Measurements from ENCODE around the gene FXYD4. TPM values are rescaled to one million over a fixed set of nuclear protein-coding genes. Genes with fewer than 3 reads are reported as not detected.

The FXYD4 gene
- total and polyA plus RNA-seq, 4 donors: 0.65 to 3.9 (median 2.9) TPM; not detected in 1

GRCh38 chr10:43377424-43377883, 6.0 kb downstream of the FXYD4 start:
- H3K9ac ChIP-seq (ENCODE audit: insufficient read depth in 1 of 2, low read length in 2 of 2): no peak overlapping the region
- 71 to 87% methylated on average over 13 of the region's 13 CpGs for WGBS, 2 donors
- no peak overlapping the region for H3K4me3 ChIP-seq
- no peaks in the 10 kb centered on the region for H3K4me1 ChIP-seq (ENCODE audit: control insufficient read depth in 5 of 5, insufficient read depth in 5 of 5, low read length in 5 of 5)
- ATAC-seq (ENCODE audit: insufficient read depth, low FRiP score) (peak; percentile 76), DNase-seq (peak; percentile 42 to 63 (median 52))
- no peaks in the 10 kb centered on the region for H3K36me3 ChIP-seq (ENCODE audit: control insufficient read depth in 4 of 4, insufficient read depth in 4 of 4, low read length in 4 of 4)
- H3K27me3 ChIP-seq (ENCODE audit: control insufficient read depth in 3 of 3, insufficient read depth in 3 of 3, low read length in 2 of 3): no peaks in the 10 kb centered on the region
- TF ChIP-seq CTCF (IDR thresholded peaks at IDR 0.05; ENCODE audit: control extremely low read depth, extremely low read depth): no peak
- no peaks in the 10 kb centered on the region for H3K9me3 ChIP-seq (ENCODE audit: control insufficient read depth in 4 of 4, insufficient read depth in 3 of 4, low read length in 3 of 4)
- peak overlapping the region in 1 of 2 donors; percentile 51 for H3K27ac ChIP-seq (ENCODE audit: low read depth in 1 of 2, low read length in 1 of 2)

GRCh38 chr10:43380610-43381222, 9.3 kb downstream of the FXYD4 start:
- 80 to 90% methylated on average over 5 of the region's 5 CpGs for WGBS, 2 donors
- DNase-seq: no peak
- Histone ChIP-seq H3K36me3 (ENCODE audit: control insufficient read depth in 4 of 4, insufficient read depth in 4 of 4, low read length in 4 of 4) (peaks cover 0 to 4% (median 1%) of the 10 kb centered on the region in 4 donors), H3K27me3 (ENCODE audit: control insufficient read depth in 3 of 3, insufficient read depth in 3 of 3, low read length in 2 of 3) (no peaks in the 10 kb centered on the region), H3K4me1 (ENCODE audit: control insufficient read depth in 5 of 5, insufficient read depth in 5 of 5, low read length in 5 of 5) (peaks cover 0 to 4% (median 0%) of the 10 kb centered on the region in 5 donors), H3K27ac (ENCODE audit: low read depth in 1 of 2, low read length in 1 of 2) (no peak overlapping the region), H3K4me3 (no peak overlapping the region), H3K9ac (ENCODE audit: insufficient read depth in 1 of 2, low read length in 2 of 2) (no peak overlapping the region), H3K9me3 (ENCODE audit: control insufficient read depth in 4 of 4, insufficient read depth in 3 of 4, low read length in 3 of 4) (no peaks in the 10 kb centered on the region)
- no peak for TF ChIP-seq CTCF (IDR thresholded peaks at IDR 0.05; ENCODE audit: control extremely low read depth, extremely low read depth)
- no peak for ATAC-seq (ENCODE audit: insufficient read depth, low FRiP score)

GRCh38 chr10:43383204-43383971, 12.0 kb downstream of the FXYD4 start:
- Histone ChIP-seq H3K27ac (ENCODE audit: low read depth in 1 of 2, low read length in 1 of 2) (no peak overlapping the region), H3K4me3 (no peak overlapping the region), H3K9ac (ENCODE audit: insufficient read depth in 1 of 2, low read length in 2 of 2) (no peak overlapping the region), H3K36me3 (ENCODE audit: control insufficient read depth in 4 of 4, insufficient read depth in 4 of 4, low read length in 4 of 4) (peaks cover 8 to 18% (median 14%) of the 10 kb centered on the region in 4 donors), H3K27me3 (ENCODE audit: control insufficient read depth in 3 of 3, insufficient read depth in 3 of 3, low read length in 2 of 3) (no peaks in the 10 kb centered on the region), H3K4me1 (ENCODE audit: control insufficient read depth in 5 of 5, insufficient read depth in 5 of 5, low read length in 5 of 5) (peaks cover 0 to 4% (median 0%) of the 10 kb centered on the region in 5 donors), H3K9me3 (ENCODE audit: control insufficient read depth in 4 of 4, insufficient read depth in 3 of 4, low read length in 3 of 4) (no peaks in the 10 kb centered on the region)
- peak in 1 of 3 donors; percentile 28 for DNase-seq
- ATAC-seq (ENCODE audit: insufficient read depth, low FRiP score): no peak
- no peak for TF ChIP-seq CTCF (IDR thresholded peaks at IDR 0.05; ENCODE audit: control extremely low read depth, extremely low read depth)
- WGBS, 2 donors: 68 to 73% methylated on average over 14 of the region's 14 CpGs

All from lung (tissue), 12 donors.